ENCODE measurements around the gene FAM210A. TPM values are rescaled to one million over a fixed set of nuclear protein-coding genes. Genes with fewer than 3 reads are reported as not detected.
A peak's percentile ranks its signal among the peaks of the same experiment; 100 is the strongest.

FAM210A gene
- total and polyA plus RNA-seq, 9 of the 15 experiments (the other 6 are each of a cell fraction or from before 2014, with no cell fraction given), result 8.3 to 41.7 (median 19.1) TPM

- in situ Hi-C loops (cut with MboI), result no loop called here
Measured at GRCh38 chr18:13680612-13681011, 45.7 kb downstream of the FAM210A start.

More at GRCh38 chr18:13680612-13681011, 45.7 kb downstream of the FAM210A start:
- CTCF ChIA-PET (ENCODE audit: low intra/inter-chr PET ratio), result no interaction called here
- POLR2A ChIA-PET, result no interaction called here
- H3K4me1 ChIP-seq (replicated peaks in 1 of 2; ENCODE audit: control insufficient read depth in 2 of 2, insufficient read depth in 2 of 2, low read length in 2 of 2), result no peaks in the 10 kb centered on the region
- H3K27me3 ChIP-seq (ENCODE audit: control insufficient read depth in 2 of 2, insufficient read depth in 2 of 2, low read length in 2 of 2), result no peaks in the 10 kb centered on the region
- H3K4me2 ChIP-seq (ENCODE audit: insufficient read depth, low read length), result no peak overlapping the region
- 58% methylated on average over 5 of the region's 5 CpGs for WGBS (ENCODE audit: insufficient coverage, low coverage, missing lambda C conversion rate)
- BruUV-seq (replicated peaks), result no TSS peak
- ATAC-seq, result peak; percentile 96
- peak in 3 of 4 experiments; percentile 22 to 39 (median 24) for DNase-seq (ENCODE audit: extremely low read depth in 1 of 4, low spot score in 3 of 4)
- H3K4me3 ChIP-seq, result no peak overlapping the region
- no peak for FAIRE-seq
- no peak overlapping the region for H3K27ac ChIP-seq (ENCODE audit: extremely low read depth, low read depth, low read length)
- no peak overlapping the region for H3K9ac ChIP-seq (ENCODE audit: insufficient read depth in 1 of 2, low read depth in 2 of 2, low read length in 2 of 2)
- H3K9me3 ChIP-seq (replicated peaks; ENCODE audit: control insufficient read depth, insufficient read depth, low read depth, low read length), result no peaks in the 10 kb centered on the region
- intact Hi-C loops (cut with micrococcal nuclease), result no loop called here
- peaks cover 16% of the 10 kb centered on the region; the same call in 2 of the 3 replicates for H3K36me3 ChIP-seq (ENCODE audit: control insufficient read depth, insufficient read depth, low read length)
- H2AFZ ChIP-seq (ENCODE audit: low read depth, low read length), result no peak overlapping the region
- peaks cover 73% of the 10 kb centered on the region for H3K79me2 ChIP-seq (ENCODE audit: control insufficient read depth, insufficient read depth, low read length)
- TF ChIP-seq RAD21 (CRISPR knock-in tag; conservative IDR thresholded peaks at IDR 0.05 in 1 of 2, IDR thresholded peaks at IDR 0.05 in 1 of 2), result peak in 1 of 2 experiments; percentile 16; a peak in 1 of 4 replicates
- TF ChIP-seq ZNF224 (CRISPR knock-in tag; IDR thresholded peaks at IDR 0.05), result no peak
- TF ChIP-seq TAF1 (IDR thresholded peaks at IDR 0.05; ENCODE audit: control insufficient read depth, extremely low read depth, insufficient read depth, low read length, severe bottlenecking), result no peak
- peak in 2 of 3 experiments; percentile 38 to 61; a peak in 2 of 6 replicates for TF ChIP-seq CTCF (IDR thresholded peaks at IDR 0.05 in 2 of 3, conservative IDR thresholded peaks at IDR 0.05 in 1 of 3; ENCODE audit: insufficient read depth in 2 of 3, low read depth in 1 of 3, low read length in 3 of 3)
- no peak for TF ChIP-seq ZNF75A (CRISPR knock-in tag; IDR thresholded peaks at IDR 0.05)
- H3K9me1 ChIP-seq (ENCODE audit: control insufficient read depth, insufficient read depth, low read length), result no peaks in the 10 kb centered on the region
- H4K20me1 ChIP-seq (replicated peaks; ENCODE audit: control insufficient read depth, insufficient read depth, low read length), result peaks cover 3% of the 10 kb centered on the region; the same call in 1 of the 2 replicates

Data from K562 (cell line).